T-cell (primary cell): ENCODE data around the gene BNIP2. TPM values are rescaled to one million over a fixed set of nuclear protein-coding genes. Genes with fewer than 3 reads are reported as not detected.
A peak's percentile ranks its signal among the peaks of the same experiment; 100 is the strongest.

Source experiments
- ATAC-seq, 4 experiments: fragments of 200-7000 bp in 3 of 4; fragments of 150-1000 bp in 1 of 4; cut with Tn5 transposase; replicated peaks in 1 of 4; 1 replicate in 3 of 4; 2 replicates in 1 of 4; pipeline ENCODE4 v1.10.0; 2021; ENCODE audit warnings: moderate library complexity in 3 of 4, mild to moderate bottlenecking in 2 of 4, moderate number of reproducible peaks in 1 of 4
- CTCF ChIA-PET, 2 donors: fragments of 300-600 bp; sonication (Branson Sonifier 250); formaldehyde crosslinking; loops; one replicate each; lab custom pipeline; 2022; ENCODE audit warnings: antibody characterized with exemption in 2 of 2; lab: Charles Lee
- POLR2A ChIA-PET, 2 donors: fragments of 300-600 bp; sonication (Branson Sonifier 250); formaldehyde crosslinking; loops; one replicate each; lab custom pipeline; 2022; ENCODE audit warnings: antibody characterized with exemption in 2 of 2; lab: Charles Lee
- DNase-seq, 35 experiments: peaks; one replicate each; pipeline versions ENCODE4 v3.0.0 to v3.0.0-alpha.2; 2013 to 2023
- H3K27ac ChIP-seq: one replicate; pipeline ENCODE4 v1.5.1; 2013; ENCODE audit warnings: low read length
- H3K27me3 ChIP-seq, 2 experiments: replicated peaks in 1 of 2; 1 replicate in 1 of 2; 2 replicates in 1 of 2; pipeline versions ENCODE4 v1.6.1 to v1.7.0; 2013; ENCODE audit warnings: low read length in 1 of 2, mixed read lengths in 1 of 2; ENCODE audit not compliant: control insufficient read depth in 2 of 2, insufficient read depth in 2 of 2; ENCODE audit errors: extremely low read depth in 1 of 2
- H3K36me3 ChIP-seq, 2 donors: 1 replicate in 1 of 2; 2 replicates in 1 of 2; pipeline versions ENCODE4 v1.6.1 to v1.7.0; 2013; ENCODE audit warnings: low read length in 1 of 2; ENCODE audit not compliant: control insufficient read depth in 2 of 2, insufficient read depth in 1 of 2; ENCODE audit errors: extremely low read depth in 1 of 2
- H3K4me1 ChIP-seq, 2 experiments: 1 replicate in 1 of 2; 2 replicates in 1 of 2; pipeline versions ENCODE4 v1.6.1 to v1.7.0; 2013; ENCODE audit warnings: low read length in 2 of 2, mixed read lengths in 1 of 2; ENCODE audit not compliant: insufficient read depth in 2 of 2, control insufficient read depth in 1 of 2; ENCODE audit errors: extremely low read depth in 1 of 2
- H3K4me3 ChIP-seq, 2 donors: 1 replicate in 1 of 2; 2 replicates in 1 of 2; pipeline versions ENCODE4 v1.5.1 to v1.7.0; 2013; ENCODE audit warnings: mild to moderate bottlenecking in 2 of 2, low read length in 1 of 2, moderate library complexity in 1 of 2; ENCODE audit not compliant: control insufficient read depth in 1 of 2; ENCODE audit errors: extremely low read depth in 1 of 2
- H3K9me3 ChIP-seq: 2 replicates; pipeline ENCODE4 v1.7.0; 2013
- H3K27ac Mint-ChIP-seq, 2 donors: one replicate each; pipeline ENCODE4 v1.8.0; 2020 to 2021; ENCODE audit warnings: mild to moderate bottlenecking in 2 of 2, mixed read lengths in 2 of 2
- H3K27me3 Mint-ChIP-seq, 2 donors: one replicate each; pipeline ENCODE4 v1.8.0; 2021 to 2022; ENCODE audit warnings: mixed read lengths in 2 of 2
- H3K36me3 Mint-ChIP-seq: one replicate; pipeline ENCODE4 v1.8.0; 2021; ENCODE audit warnings: mixed read lengths
- H3K4me1 Mint-ChIP-seq, 3 donors: one replicate each; pipeline ENCODE4 v1.8.0; 2020 to 2022; ENCODE audit warnings: mixed read lengths in 3 of 3, mild to moderate bottlenecking in 1 of 3
- H3K4me3 Mint-ChIP-seq, 3 donors: one replicate each; pipeline ENCODE4 v1.8.0; 2020 to 2022; ENCODE audit warnings: mild to moderate bottlenecking in 3 of 3, mixed read lengths in 3 of 3, moderate library complexity in 3 of 3
- H3K9me3 Mint-ChIP-seq, 3 donors: one replicate each; pipeline ENCODE4 v1.8.0; 2020 to 2022; ENCODE audit warnings: mixed read lengths in 3 of 3
- WGBS: methylation state at CpG from one replicate; pipeline ENCODE4 v1.1.5; 2013; ENCODE audit warnings: missing lambda C conversion rate; ENCODE audit not compliant: insufficient coverage; 5-methylcytosine and 5-hydroxymethylcytosine counted together
- total RNA-seq, 35 experiments: library from RNA in 6 of 35; stranded (reverse) in 6 of 35; fragments of 120-200 nt in 1 of 35; gene quantifications; one replicate each; pipeline versions ENCODE4 v1.2.1 to v1.2.4 and lab custom pipeline; 2013 to 2026

The BNIP2 gene
- total RNA-seq (10 to 100 TPM; 71.5 to 96.5 (median 79.5) TPM), total RNA-seq (lab: John Stamatoyannopoulos, UW) (165 to 247 (median 185) reads per million in 29 experiments)
- 97.7 TPM for total RNA-seq (2013)

GRCh38 chr15:59688782-59689625, at the start of gene BNIP2:
Gene BNIP2, minus strand, starts transcription at chr15:59689320. Its CDS starts 6,863 bp downstream, at chr15:59682457.
- Histone ChIP-seq H3K27ac (peak within 1 kb of the TSS; percentile 94), H3K27me3 (no peaks in the 10 kb centered on the region), H3K4me1 (peaks cover 20 to 29% of the 10 kb centered on the region in 2 experiments), H3K9me3 (no peaks in the 10 kb centered on the region), H3K4me3 (peak within 1 kb of the TSS; percentile 70 to 85), H3K36me3 (peaks cover 0 to 11% of the 10 kb centered on the region in 2 donors)
- Mint-ChIP-seq H3K4me1 (peaks cover 49 to 58% (median 55%) of the 10 kb centered on the region in 3 donors), H3K4me3 (peak within 1 kb of the TSS; percentile 92 to 98 (median 93)), H3K27ac (peak within 1 kb of the TSS; percentile 96 to 97), H3K27me3 (no peaks in the 10 kb centered on the region), H3K36me3 (peaks cover 7% of the 10 kb centered on the region), H3K9me3 (no peaks in the 10 kb centered on the region)
- peak; percentile 87 to 94 (median 92) for ATAC-seq
- ChIA-PET POLR2A (interaction anchor here (0.5 to 1.1 kb wide), 2 partner anchors 8 to 18 kb away, joined by 3 to 4 read pairs; no protein-coding TSS in a partner anchor), CTCF (interaction anchor here in 1 of 2 donors (0.7 to 2.9 kb wide), 3 partner anchors 31 to 750 kb away, joined by 3 to 30 read pairs (median 5); partner anchors contain the start of gene GTF2A2)
- peak; percentile 95 to 100 (median 100) for DNase-seq
- under 1% methylated on average over 72 of the region's 78 CpGs for WGBS

GRCh38 chr15:59738676-59739075, 49.6 kb upstream of the BNIP2 start:
- no peaks in the 10 kb centered on the region for H3K4me1 Mint-ChIP-seq
- peaks cover under 1 to 3% (median under 1%) of the 10 kb centered on the region in 3 donors for H3K9me3 Mint-ChIP-seq
- H3K4me3 Mint-ChIP-seq = no peak overlapping the region
- no peaks in the 10 kb centered on the region for H3K36me3 Mint-ChIP-seq
- Histone ChIP-seq H3K9me3 (no peaks in the 10 kb centered on the region), H3K4me1 (no peaks in the 10 kb centered on the region), H3K36me3 (no peaks in the 10 kb centered on the region), H3K27ac (no peak overlapping the region), H3K27me3 (peaks cover 0 to 9% of the 10 kb centered on the region in 2 experiments), H3K4me3 (no peak overlapping the region)
- DNase-seq (no peak), ATAC-seq (no peak)
- POLR2A ChIA-PET = no interaction called here
- 92% methylated on average over 2 of the region's 7 CpGs for WGBS
- CTCF ChIA-PET = no interaction called here
- H3K27me3 Mint-ChIP-seq = peaks cover under 1 to 7% of the 10 kb centered on the region in 2 donors
- no peak overlapping the region for H3K27ac Mint-ChIP-seq

- Histone ChIP-seq H3K36me3 (no peaks in the 10 kb centered on the region), H3K4me1 (no peaks in the 10 kb centered on the region), H3K9me3 (no peaks in the 10 kb centered on the region), H3K4me3 (no peak overlapping the region), H3K27ac (no peak overlapping the region), H3K27me3 (peaks cover 0 to 10% of the 10 kb centered on the region in 2 experiments)
- H3K9me3 Mint-ChIP-seq = no peaks in the 10 kb centered on the region
- H3K27me3 Mint-ChIP-seq = peaks cover 4 to 5% of the 10 kb centered on the region in 2 donors
- H3K36me3 Mint-ChIP-seq = no peaks in the 10 kb centered on the region
- DNase-seq = peak in 5 of 35 experiments; percentile 3 to 24 (median 18)
- no peaks in the 10 kb centered on the region for H3K4me1 Mint-ChIP-seq
- H3K4me3 Mint-ChIP-seq = no peak overlapping the region
- peak in 1 of 4 experiments; percentile 35 for ATAC-seq
- no peak overlapping the region for H3K27ac Mint-ChIP-seq
- ChIA-PET CTCF (interaction anchor here in 1 of 2 donors (0.5 to 1.2 kb wide), 2 partner anchors 12 to 591 kb away, joined by 3 to 5 read pairs; no protein-coding TSS in a partner anchor), POLR2A (no interaction called here)
- 76% methylated on average over 5 of the region's 7 CpGs for WGBS
Observed at GRCh38 chr15:59736181-59736580, 47.1 kb upstream of the BNIP2 start.

GRCh38 chr15:59725151-59725486, 36.0 kb upstream of the BNIP2 start:
- peaks cover 5 to 11% of the 10 kb centered on the region in 2 donors for H3K27me3 Mint-ChIP-seq

GRCh38 chr15:59723687-59724346, 34.7 kb upstream of the BNIP2 start:
- DNase-seq = no peak
- Mint-ChIP-seq H3K27me3 (peaks cover 3 to 7% of the 10 kb centered on the region in 2 donors), H3K36me3 (no peaks in the 10 kb centered on the region), H3K4me3 (no peak overlapping the region), H3K4me1 (peaks cover 0 to 2% (median 2%) of the 10 kb centered on the region in 3 donors), H3K27ac (no peak overlapping the region), H3K9me3 (no peaks in the 10 kb centered on the region)
- POLR2A ChIA-PET = no interaction called here
- H3K4me3 ChIP-seq = no peak overlapping the region
- ATAC-seq = no peak
- no peak overlapping the region for H3K27ac ChIP-seq
- no peaks in the 10 kb centered on the region for H3K36me3 ChIP-seq
- CTCF ChIA-PET = interaction anchor here (0.6 to 3.6 kb wide), 10 partner anchors 13 to 603 kb away, joined by 3 to 40 read pairs (median 4); no protein-coding TSS in a partner anchor
- H3K9me3 ChIP-seq = no peaks in the 10 kb centered on the region
- WGBS = 100% methylated on average over 2 of the region's 7 CpGs
- H3K27me3 ChIP-seq = no peaks in the 10 kb centered on the region
- H3K4me1 ChIP-seq = no peaks in the 10 kb centered on the region

More at GRCh38 chr15:59725151-59725486, 36.0 kb upstream of the BNIP2 start:
- H3K4me1 Mint-ChIP-seq = peaks cover 0 to 2% (median 2%) of the 10 kb centered on the region in 3 donors
- no peak overlapping the region for H3K4me3 Mint-ChIP-seq
- H3K9me3 Mint-ChIP-seq = no peaks in the 10 kb centered on the region
- no peak overlapping the region for H3K27ac Mint-ChIP-seq
- Histone ChIP-seq H3K36me3 (no peaks in the 10 kb centered on the region), H3K9me3 (no peaks in the 10 kb centered on the region), H3K27me3 (no peaks in the 10 kb centered on the region), H3K4me1 (no peaks in the 10 kb centered on the region), H3K27ac (no peak overlapping the region), H3K4me3 (no peak overlapping the region)
- H3K36me3 Mint-ChIP-seq = no peaks in the 10 kb centered on the region
- no CpG with 5 or more reads among the region's 3 CpGs for WGBS
- DNase-seq (no peak), ATAC-seq (no peak)
- ChIA-PET CTCF (interaction anchor here (0.6 to 3.6 kb wide), 12 partner anchors 11 to 602 kb away, joined by 3 to 40 read pairs (median 4); no protein-coding TSS in a partner anchor), POLR2A (interaction anchor here in 1 of 2 donors (0.6 kb wide), 1 partner anchor 70 kb away, joined by 3 read pairs; no protein-coding TSS in a partner anchor)

GRCh38 chr15:59722476-59722875, 33.4 kb upstream of the BNIP2 start:
- peaks cover 0 to 4% of the 10 kb centered on the region in 2 donors for H3K27me3 Mint-ChIP-seq
- Histone ChIP-seq H3K27ac (no peak overlapping the region), H3K4me1 (no peaks in the 10 kb centered on the region), H3K4me3 (no peak overlapping the region), H3K9me3 (no peaks in the 10 kb centered on the region), H3K36me3 (no peaks in the 10 kb centered on the region), H3K27me3 (no peaks in the 10 kb centered on the region)
- ChIA-PET POLR2A (no interaction called here), CTCF (interaction anchor here in 1 of 2 donors (0.6 to 0.8 kb wide), 2 partner anchors 284 to 604 kb away, joined by 3 to 4 read pairs; no protein-coding TSS in a partner anchor)
- H3K36me3 Mint-ChIP-seq = no peaks in the 10 kb centered on the region
- ATAC-seq = no peak
- no peaks in the 10 kb centered on the region for H3K9me3 Mint-ChIP-seq
- DNase-seq = no peak
- no peak overlapping the region for H3K27ac Mint-ChIP-seq
- no peak overlapping the region for H3K4me3 Mint-ChIP-seq
- WGBS = 94% methylated on average over 2 of the region's 7 CpGs
- peaks cover 0 to 2% (median 2%) of the 10 kb centered on the region in 3 donors for H3K4me1 Mint-ChIP-seq
